Gastroesophageal sphincter (tissue), 2 donors: Measurements from ENCODE around the gene RHOA.

Experiments
- POLR2A ChIP-seq, 2 donors: fragments of 450-650 bp; IDR thresholded peaks; one replicate each; pipeline ENCODE4 v1.6.1; 2017; ENCODE audit warnings: antibody characterized with exemption in 2 of 2, mild to moderate bottlenecking in 2 of 2, moderate library complexity in 1 of 2
- POLR2AphosphoS5 ChIP-seq: sonication (generic); formaldehyde crosslinking; IDR thresholded peaks from one replicate; pipeline ENCODE4 v1.6.1; 2017; ENCODE audit warnings: antibody characterized with exemption

DNA sequence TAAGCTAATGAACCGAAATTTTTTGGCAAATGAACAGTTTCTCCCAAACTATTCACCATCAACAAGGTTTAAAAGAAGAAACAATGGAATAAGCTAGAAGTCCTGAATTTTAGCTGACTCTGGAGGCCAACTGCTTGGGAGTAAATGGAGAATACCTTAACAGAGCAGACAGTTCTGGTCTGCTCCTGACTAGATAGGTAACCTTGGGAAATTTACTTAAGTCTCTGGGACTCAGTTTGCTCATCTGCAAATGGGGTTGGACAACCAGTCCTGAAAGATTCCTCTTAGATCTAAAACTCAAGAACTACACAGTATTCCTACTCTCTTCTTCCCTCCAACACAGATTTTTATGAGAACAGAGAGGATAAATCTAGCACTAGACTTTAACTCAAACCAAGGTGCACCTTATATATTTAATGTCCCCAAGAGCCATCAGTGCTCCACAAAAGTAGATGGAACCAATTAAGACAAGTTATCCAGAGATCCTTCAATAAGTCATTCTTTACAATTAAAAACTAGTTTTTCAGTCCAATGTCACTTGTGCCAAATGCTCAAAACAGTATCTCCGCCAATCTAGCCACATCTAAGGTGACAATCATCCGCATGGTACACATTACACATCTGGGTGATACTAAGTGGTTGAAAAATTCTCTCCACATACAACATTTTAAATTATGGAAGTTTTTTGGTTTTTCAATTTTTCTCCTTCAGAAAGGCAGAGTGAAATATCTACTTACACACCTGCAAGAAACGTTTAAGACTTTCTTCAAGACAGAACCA, 1.5 kb downstream of the RHOA start:
- TF ChIP-seq POLR2A (IDR thresholded peaks at IDR 0.05) = no peak
- TF ChIP-seq POLR2AphosphoS5 = no peak
